ENCODE results near the gene TOP1. TPM values are rescaled to one million over a fixed set of nuclear protein-coding genes. Genes with fewer than 3 reads are reported as not detected.
A peak's percentile ranks its signal among the peaks of the same experiment; 100 is the strongest.

Gene TOP1
- total and polyA plus RNA-seq, 9 of the 15 experiments (the other 6 are each of a cell fraction or from before 2014, with no cell fraction given), result 26.4 to 127 (median 39.6) TPM

DNA sequence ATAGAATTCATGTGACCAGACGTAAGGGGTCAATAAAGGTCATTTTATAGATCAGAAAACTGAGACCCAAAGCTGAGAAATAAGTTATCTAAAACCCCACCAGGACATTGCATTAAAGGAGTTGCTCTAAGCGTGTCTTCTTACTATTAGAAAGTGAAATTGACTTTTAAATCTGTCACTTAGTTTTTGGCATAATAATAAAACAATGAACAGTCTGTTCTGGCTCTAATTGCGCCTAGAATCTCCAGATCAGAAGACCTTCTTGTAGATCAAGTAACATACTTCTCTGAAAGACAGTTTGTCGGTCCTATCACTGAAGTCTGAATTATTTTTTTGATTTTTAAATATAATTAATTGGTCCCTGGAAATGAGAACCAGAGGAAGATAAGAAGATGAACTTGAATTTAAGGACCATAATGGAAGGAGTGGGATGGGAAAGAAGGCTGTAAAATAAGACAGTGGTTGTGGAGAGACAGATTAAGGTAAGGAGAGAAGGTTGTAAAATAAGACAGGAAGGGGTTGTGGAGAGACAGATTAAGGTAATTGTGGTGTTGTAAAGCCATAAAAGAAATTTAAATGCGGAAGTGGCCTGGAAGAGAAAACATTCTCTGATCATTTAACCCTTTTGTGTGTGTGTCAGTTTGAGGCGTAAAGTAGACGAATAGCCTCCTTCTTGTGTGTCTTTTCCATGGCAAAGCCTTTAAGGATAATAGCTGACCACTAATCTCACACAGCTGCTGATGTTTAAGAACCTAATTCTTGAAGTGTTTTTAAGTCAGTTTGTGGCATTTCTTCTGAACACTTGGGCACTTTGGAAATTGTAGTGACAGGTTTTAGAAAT is 20.1 kb downstream of the TOP1 start:
- Histone ChIP-seq H3K27me3 (ENCODE audit: control insufficient read depth in 2 of 2, insufficient read depth in 2 of 2, low read length in 2 of 2) (no peaks in the 10 kb centered on the region), H2AFZ (ENCODE audit: low read depth, low read length) (no peak overlapping the region), H3K9ac (ENCODE audit: insufficient read depth in 1 of 2, low read depth in 2 of 2, low read length in 2 of 2) (peak overlapping the region in 1 of 2 experiments; percentile 22; a peak in 2 of 4 replicates), H3K27ac (ENCODE audit: extremely low read depth, low read depth, low read length) (peak overlapping the region; percentile 82), H3K4me1 (replicated peaks in 1 of 2; ENCODE audit: control insufficient read depth in 2 of 2, insufficient read depth in 2 of 2, low read length in 2 of 2) (peaks cover 21 to 83% of the 10 kb centered on the region in 2 experiments), H4K20me1 (replicated peaks; ENCODE audit: control insufficient read depth, insufficient read depth, low read length) (peaks cover 8% of the 10 kb centered on the region; the same call in 1 of the 2 replicates), H3K79me2 (ENCODE audit: control insufficient read depth, insufficient read depth, low read length) (peaks cover 97% of the 10 kb centered on the region), H3K9me3 (replicated peaks; ENCODE audit: control insufficient read depth, insufficient read depth, low read depth, low read length) (no peaks in the 10 kb centered on the region), H3K4me2 (ENCODE audit: insufficient read depth, low read length) (peak overlapping the region; percentile 74), H3K4me3 (no peak overlapping the region), H3K36me3 (ENCODE audit: control insufficient read depth, insufficient read depth, low read length) (peaks cover 1% of the 10 kb centered on the region), H3K9me1 (ENCODE audit: control insufficient read depth, insufficient read depth, low read length) (no peaks in the 10 kb centered on the region)
- intact Hi-C loops (cut with micrococcal nuclease), result no loop called here
- in situ Hi-C loops (cut with MboI), result no loop called here
- 10% methylated on average over 7 of the region's 7 CpGs for WGBS (ENCODE audit: insufficient coverage, low coverage, missing lambda C conversion rate)
- ChIA-PET POLR2A (interaction anchor here (0.6 to 10.0 kb wide), 5 partner anchors 9 to 46 kb away, joined by 3 to 125 read pairs (median 4); partner anchors contain the start of gene TOP1), CTCF (ENCODE audit: low intra/inter-chr PET ratio) (no interaction called here)
- DNase-seq (ENCODE audit: extremely low read depth in 1 of 4, low spot score in 3 of 4), result peak in 1 of 4 experiments; percentile 46
- peak; percentile 10; the same call in 2 of the 3 replicates for ATAC-seq
- no peak for FAIRE-seq
- TSS peak; percentile 2 for BruUV-seq (replicated peaks)
- no peak for TF ChIP-seq FOXA1 (IDR thresholded peaks at IDR 0.05; ENCODE audit: borderline replicate concordance)
- no peak for TF ChIP-seq ZNF76 (CRISPR knock-in tag; IDR thresholded peaks at IDR 0.05; ENCODE audit: borderline replicate concordance)
- TF ChIP-seq ZNF184 (CRISPR knock-in tag; IDR thresholded peaks at IDR 0.05), result no peak
- TF ChIP-seq SMARCE1 (IDR thresholded peaks at IDR 0.05), result peak; percentile 83
- TF ChIP-seq KDM2B (CRISPR knock-in tag; IDR thresholded peaks at IDR 0.05), result no peak
- TF ChIP-seq ZNF134 (CRISPR knock-in tag; conservative IDR thresholded peaks at IDR 0.05), result no peak
- no peak for TF ChIP-seq JUNB (CRISPR knock-in tag; conservative IDR thresholded peaks at IDR 0.05)
- no peak for TF ChIP-seq ZNF583 (CRISPR knock-in tag; IDR thresholded peaks at IDR 0.05)
- TF ChIP-seq, protein P1, sequence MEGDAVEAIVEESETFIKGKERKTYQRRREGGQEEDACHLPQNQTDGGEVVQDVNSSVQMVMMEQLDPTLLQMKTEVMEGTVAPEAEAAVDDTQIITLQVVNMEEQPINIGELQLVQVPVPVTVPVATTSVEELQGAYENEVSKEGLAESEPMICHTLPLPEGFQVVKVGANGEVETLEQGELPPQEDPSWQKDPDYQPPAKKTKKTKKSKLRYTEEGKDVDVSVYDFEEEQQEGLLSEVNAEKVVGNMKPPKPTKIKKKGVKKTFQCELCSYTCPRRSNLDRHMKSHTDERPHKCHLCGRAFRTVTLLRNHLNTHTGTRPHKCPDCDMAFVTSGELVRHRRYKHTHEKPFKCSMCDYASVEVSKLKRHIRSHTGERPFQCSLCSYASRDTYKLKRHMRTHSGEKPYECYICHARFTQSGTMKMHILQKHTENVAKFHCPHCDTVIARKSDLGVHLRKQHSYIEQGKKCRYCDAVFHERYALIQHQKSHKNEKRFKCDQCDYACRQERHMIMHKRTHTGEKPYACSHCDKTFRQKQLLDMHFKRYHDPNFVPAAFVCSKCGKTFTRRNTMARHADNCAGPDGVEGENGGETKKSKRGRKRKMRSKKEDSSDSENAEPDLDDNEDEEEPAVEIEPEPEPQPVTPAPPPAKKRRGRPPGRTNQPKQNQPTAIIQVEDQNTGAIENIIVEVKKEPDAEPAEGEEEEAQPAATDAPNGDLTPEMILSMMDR (IDR thresholded peaks at IDR 0.05 in 2 of 3, conservative IDR thresholded peaks at IDR 0.05 in 1 of 3; ENCODE audit: insufficient read depth in 2 of 3, low read depth in 1 of 3, low read length in 3 of 3), result no peak
- no peak for TF ChIP-seq ZNF584 (CRISPR knock-in tag; IDR thresholded peaks at IDR 0.05; ENCODE audit: low read depth)
- TF ChIP-seq CBX3 (IDR thresholded peaks at IDR 0.05; ENCODE audit: borderline replicate concordance in 1 of 2, low read length in 2 of 2), result no peak
- no peak for TF ChIP-seq XRCC5 (IDR thresholded peaks at IDR 0.05; ENCODE audit: low read depth, low read length)
- no peak for TF ChIP-seq TRIM28 (IDR thresholded peaks at IDR 0.05)
- no peak for TF ChIP-seq ZNF75A (CRISPR knock-in tag; IDR thresholded peaks at IDR 0.05)
- TF ChIP-seq MTF1 (CRISPR knock-in tag; IDR thresholded peaks at IDR 0.05; ENCODE audit: borderline replicate concordance), result no peak
- TF ChIP-seq MTA2 (IDR thresholded peaks at IDR 0.05; ENCODE audit: low read depth), result no peak
- TF ChIP-seq GTF2A2 (tag; IDR thresholded peaks at IDR 0.05), result no peak
- no peak for TF ChIP-seq DDX20 (tag; IDR thresholded peaks at IDR 0.05; ENCODE audit: low read depth)
- TF ChIP-seq NR2C2 (CRISPR knock-in tag; IDR thresholded peaks at IDR 0.05), result no peak
- no peak for TF ChIP-seq NR2C2 (tag; IDR thresholded peaks at IDR 0.05)
- 0 out of 4 replicates have a peak, but pooled peaks of 1 of the 2 experiments have one; percentile 57 for TF ChIP-seq MLLT1 (IDR thresholded peaks at IDR 0.05)
